Measurements from ENCODE around the gene ATP5F1E. TPM values are rescaled to one million over a fixed set of nuclear protein-coding genes. Genes with fewer than 3 reads are reported as not detected.
A peak's percentile ranks its signal among the peaks of the same experiment; 100 is the strongest.

Gene ATP5F1E
- total RNA-seq, result 67.7 TPM
- 251 TPM for polyA plus RNA-seq (ENCODE audit: insufficient read depth, low read depth, low replicate concordance)
- long read RNA-seq, donor 1, transcript ATP5F1E-202 (2 exons, 1,878 nt), result minor isoform, 12 of 535 reads
- long read RNA-seq, donor 1, transcript ATP5F1E-201 (3 exons, 3,665 nt), result major isoform, 496 of 535 reads
- long read RNA-seq, donor 1, partial matches to known transcripts, result 27 of 535 reads
- long read RNA-seq, donor 1, other reads (novel, unspliced or antisense), result 0 of 535 reads
- long read RNA-seq, donor 2, transcript ATP5F1E-201 (3 exons, 3,665 nt), result major isoform, 541 of 584 reads
- long read RNA-seq, donor 2, transcript ATP5F1E-202 (2 exons, 1,878 nt), result minor isoform, 20 of 584 reads
- long read RNA-seq, donor 2, partial matches to known transcripts, result 23 of 584 reads
- long read RNA-seq, donor 2, other reads (novel, unspliced or antisense), result 0 of 584 reads
- long read RNA-seq, donor 3, transcript ATP5F1E-201 (3 exons, 3,665 nt), result major isoform, 794 of 840 reads
- long read RNA-seq, donor 3, transcript ATP5F1E-202 (2 exons, 1,878 nt), result minor isoform, 20 of 840 reads
- long read RNA-seq, donor 3, partial matches to known transcripts, result 26 of 840 reads
- long read RNA-seq, donor 3, other reads (novel, unspliced or antisense), result 0 of 840 reads
- long read RNA-seq, donor 4, transcript ATP5F1E-201 (3 exons, 3,665 nt), result major isoform, 428 of 453 reads
- long read RNA-seq, donor 4, transcript ATP5F1E-202 (2 exons, 1,878 nt), result minor isoform, 11 of 453 reads
- long read RNA-seq, donor 4, partial matches to known transcripts, result 14 of 453 reads
- long read RNA-seq, donor 4, other reads (novel, unspliced or antisense), result 0 of 453 reads
- long read RNA-seq, donor 5, transcript ATP5F1E-201 (3 exons, 3,665 nt), result major isoform, 38 of 40 reads
- long read RNA-seq, donor 5, partial matches to known transcripts, result 0 of 40 reads
- long read RNA-seq, donor 5, other reads (novel, unspliced or antisense), result 0 of 40 reads
- long read RNA-seq, donor 6, transcript ATP5F1E-202 (2 exons, 1,878 nt), result minor isoform, 49 of 1,897 reads
- long read RNA-seq, donor 6, transcript ATP5F1E-201 (3 exons, 3,665 nt), result major isoform, 1,745 of 1,897 reads
- long read RNA-seq, donor 6, partial matches to known transcripts, result 102 of 1,897 reads
- long read RNA-seq, donor 6, other reads (novel, unspliced or antisense), result 0 of 1,897 reads
- long read RNA-seq, donor 7, transcript ATP5F1E-201 (3 exons, 3,665 nt), result major isoform, 218 of 229 reads
- long read RNA-seq, donor 7, partial matches to known transcripts, result 7 of 229 reads
- long read RNA-seq, donor 7, other reads (novel, unspliced or antisense), result 1 of 229 reads
- long read RNA-seq, donor 8, transcript ATP5F1E-201 (3 exons, 3,665 nt), result major isoform, 609 of 640 reads
- long read RNA-seq, donor 8, transcript ATP5F1E-202 (2 exons, 1,878 nt), result minor isoform, 7 of 640 reads
- long read RNA-seq, donor 8, partial matches to known transcripts, result 24 of 640 reads
- long read RNA-seq, donor 8, other reads (novel, unspliced or antisense), result 0 of 640 reads
- long read RNA-seq, donor 9, transcript ATP5F1E-202 (2 exons, 1,878 nt), result minor isoform, 9 of 378 reads
- long read RNA-seq, donor 9, transcript ATP5F1E-201 (3 exons, 3,665 nt), result major isoform, 350 of 378 reads
- long read RNA-seq, donor 9, partial matches to known transcripts, result 19 of 378 reads
- long read RNA-seq, donor 9, other reads (novel, unspliced or antisense), result 0 of 378 reads
- long read RNA-seq, donor 10, transcript ATP5F1E-202 (2 exons, 1,878 nt), result minor isoform, 12 of 546 reads
- long read RNA-seq, donor 10, transcript ATP5F1E-201 (3 exons, 3,665 nt), result major isoform, 489 of 546 reads
- long read RNA-seq, donor 10, partial matches to known transcripts, result 45 of 546 reads
- long read RNA-seq, donor 10, other reads (novel, unspliced or antisense), result 0 of 546 reads

DNA sequence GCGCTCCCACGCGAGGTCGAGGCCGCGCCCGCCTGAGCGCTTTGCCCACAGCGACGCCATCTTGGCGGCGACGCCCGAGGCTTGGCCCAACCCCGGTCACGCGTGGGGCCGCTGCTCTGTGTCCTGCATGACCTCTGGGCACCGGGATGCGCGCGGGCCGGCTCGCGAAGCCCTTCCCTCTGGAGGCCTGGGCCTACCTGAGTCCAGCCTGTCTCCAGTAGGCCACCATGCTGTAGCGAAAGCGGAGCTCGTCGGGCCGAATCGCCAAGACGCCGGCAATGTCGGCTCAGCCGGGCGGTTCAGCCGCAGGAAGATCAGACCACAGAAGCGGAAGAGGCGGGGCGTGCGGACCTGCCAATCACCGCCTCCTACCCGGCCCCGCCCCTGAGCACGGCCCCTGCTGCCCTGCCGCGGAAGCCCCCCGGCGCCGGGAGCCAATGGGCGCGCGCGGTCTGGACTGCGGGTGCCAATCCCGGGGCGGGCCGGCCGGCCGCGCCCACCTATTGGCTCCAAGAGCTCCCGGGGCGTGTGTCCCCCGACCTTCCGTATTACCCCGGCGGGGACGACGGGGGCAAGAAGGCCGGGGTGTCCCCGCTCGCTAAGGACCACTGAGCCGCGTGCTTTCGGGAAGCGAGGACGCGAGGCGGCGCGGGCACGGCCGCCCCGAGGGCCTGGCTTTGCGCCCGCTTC lies at the start of gene ATP5F1E:
ATP5F1E (minus strand) TSS at position 313 of the 690 bp plus-strand sequence; CDS start at position 229, 84 bp downstream.
- intact Hi-C loops (cut with DNase I), result no loop called here
- Histone ChIP-seq H3K4me1 (ENCODE audit: control insufficient read depth in 2 of 3, insufficient read depth in 2 of 3, low read depth in 1 of 3, low read length in 3 of 3) (peaks cover 0 to 20% (median 10%) of the 10 kb centered on the region in 3 donors), H3K4me3 (ENCODE audit: low read length in 3 of 3) (peak within 1 kb of the TSS; percentile 70 to 86 (median 75)), H3K36me3 (ENCODE audit: control insufficient read depth in 2 of 3, insufficient read depth in 3 of 3, low read length in 3 of 3) (peaks cover 7 to 62% (median 23%) of the 10 kb centered on the region in 3 donors), H3K27ac (ENCODE audit: low read depth in 2 of 2, low read length in 2 of 2) (peak within 1 kb of the TSS; percentile 71 to 91), H3K27me3 (ENCODE audit: control insufficient read depth, insufficient read depth, low read length) (no peaks in the 10 kb centered on the region), H3K9ac (ENCODE audit: low read length in 3 of 3) (peak within 1 kb of the TSS; percentile 68 to 75 (median 71)), H3K9me3 (ENCODE audit: control insufficient read depth in 2 of 3, insufficient read depth in 1 of 3, low read length in 3 of 3) (no peaks in the 10 kb centered on the region)
- DNase-seq (peak; percentile 97 to 99 (median 98)), FAIRE-seq (no peak)
- TF ChIP-seq, protein P1, sequence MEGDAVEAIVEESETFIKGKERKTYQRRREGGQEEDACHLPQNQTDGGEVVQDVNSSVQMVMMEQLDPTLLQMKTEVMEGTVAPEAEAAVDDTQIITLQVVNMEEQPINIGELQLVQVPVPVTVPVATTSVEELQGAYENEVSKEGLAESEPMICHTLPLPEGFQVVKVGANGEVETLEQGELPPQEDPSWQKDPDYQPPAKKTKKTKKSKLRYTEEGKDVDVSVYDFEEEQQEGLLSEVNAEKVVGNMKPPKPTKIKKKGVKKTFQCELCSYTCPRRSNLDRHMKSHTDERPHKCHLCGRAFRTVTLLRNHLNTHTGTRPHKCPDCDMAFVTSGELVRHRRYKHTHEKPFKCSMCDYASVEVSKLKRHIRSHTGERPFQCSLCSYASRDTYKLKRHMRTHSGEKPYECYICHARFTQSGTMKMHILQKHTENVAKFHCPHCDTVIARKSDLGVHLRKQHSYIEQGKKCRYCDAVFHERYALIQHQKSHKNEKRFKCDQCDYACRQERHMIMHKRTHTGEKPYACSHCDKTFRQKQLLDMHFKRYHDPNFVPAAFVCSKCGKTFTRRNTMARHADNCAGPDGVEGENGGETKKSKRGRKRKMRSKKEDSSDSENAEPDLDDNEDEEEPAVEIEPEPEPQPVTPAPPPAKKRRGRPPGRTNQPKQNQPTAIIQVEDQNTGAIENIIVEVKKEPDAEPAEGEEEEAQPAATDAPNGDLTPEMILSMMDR (IDR thresholded peaks at IDR 0.05; ENCODE audit: borderline replicate concordance, extremely low read depth, insufficient read depth), result no peak

DNA sequence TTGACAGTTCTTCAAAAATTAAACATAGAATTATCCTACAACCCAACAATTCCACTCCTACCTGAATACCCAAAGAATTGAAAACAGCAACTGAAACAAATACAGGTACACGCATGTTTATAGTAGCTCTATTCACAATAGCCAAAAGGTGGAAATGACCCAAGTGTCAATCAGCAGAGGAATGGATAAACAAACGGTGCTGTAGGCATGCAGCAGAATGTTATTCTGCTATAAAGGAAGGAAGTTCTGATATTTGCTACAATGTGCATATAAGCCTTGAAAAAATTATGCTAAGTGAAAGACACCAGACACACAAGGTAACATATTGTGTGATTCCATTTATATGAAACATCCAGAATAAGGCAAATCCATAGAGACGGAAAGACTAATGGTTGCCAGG lies 48.9 kb upstream of the ATP5F1E start:
- no peaks in the 10 kb centered on the region for H3K27me3 ChIP-seq (ENCODE audit: control insufficient read depth, insufficient read depth, low read length)
- no peak for DNase-seq
- TF ChIP-seq, protein P1 (IDR thresholded peaks at IDR 0.05; ENCODE audit: borderline replicate concordance, extremely low read depth, insufficient read depth), result no peak
- FAIRE-seq, result no peak
- no peaks in the 10 kb centered on the region for H3K4me1 ChIP-seq (ENCODE audit: control insufficient read depth in 2 of 3, insufficient read depth in 2 of 3, low read depth in 1 of 3, low read length in 3 of 3)
- H3K9me3 ChIP-seq (ENCODE audit: control insufficient read depth in 2 of 3, insufficient read depth in 1 of 3, low read length in 3 of 3), result no peaks in the 10 kb centered on the region
- no peaks in the 10 kb centered on the region for H3K36me3 ChIP-seq (ENCODE audit: control insufficient read depth in 2 of 3, insufficient read depth in 3 of 3, low read length in 3 of 3)
- H3K27ac ChIP-seq (ENCODE audit: low read depth in 2 of 2, low read length in 2 of 2), result no peak overlapping the region
- intact Hi-C loops (cut with DNase I), result no loop called here
- H3K9ac ChIP-seq (ENCODE audit: low read length in 3 of 3), result no peak overlapping the region
- H3K4me3 ChIP-seq (ENCODE audit: low read length in 3 of 3), result no peak overlapping the region
